AG09319 (cell line): ENCODE measurements around the gene ZIC4.

Experiments
- DNase-seq: peaks from one replicate; pipeline ENCODE4 v3.0.0-alpha.2; 2010; ENCODE audit warnings: low read depth; ENCODE audit errors: extremely low read depth
- CTCF ChIP-seq: IDR thresholded peaks from 2 replicates; pipeline ENCODE4 v1.5.1; 2011; ENCODE audit warnings: low read depth, mild to moderate bottlenecking, inconsistent platforms, low read length, moderate library complexity

ZIC4 gene

DNA sequence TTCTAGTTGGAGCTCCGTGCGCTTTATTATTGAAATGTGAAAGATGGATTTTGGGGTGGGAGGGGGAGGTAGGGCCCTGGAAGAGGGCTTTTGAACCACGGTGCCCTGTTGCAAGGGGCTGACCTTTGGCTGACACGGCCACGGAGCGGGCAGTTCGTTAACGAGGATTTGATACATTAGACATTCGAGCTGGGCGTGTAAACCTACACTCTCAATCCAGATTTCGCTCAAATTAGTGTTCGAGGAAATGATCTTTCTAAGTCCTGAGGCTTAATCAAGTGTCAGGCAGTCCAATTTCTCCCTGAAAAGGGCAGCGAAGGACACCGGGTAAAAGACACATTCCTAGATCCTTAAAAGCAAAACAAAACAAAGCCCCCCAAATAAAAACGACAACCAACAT, 15.9 kb upstream of the ZIC4 start:
- no peak for DNase-seq
- TF ChIP-seq CTCF, result no peak

DNA sequence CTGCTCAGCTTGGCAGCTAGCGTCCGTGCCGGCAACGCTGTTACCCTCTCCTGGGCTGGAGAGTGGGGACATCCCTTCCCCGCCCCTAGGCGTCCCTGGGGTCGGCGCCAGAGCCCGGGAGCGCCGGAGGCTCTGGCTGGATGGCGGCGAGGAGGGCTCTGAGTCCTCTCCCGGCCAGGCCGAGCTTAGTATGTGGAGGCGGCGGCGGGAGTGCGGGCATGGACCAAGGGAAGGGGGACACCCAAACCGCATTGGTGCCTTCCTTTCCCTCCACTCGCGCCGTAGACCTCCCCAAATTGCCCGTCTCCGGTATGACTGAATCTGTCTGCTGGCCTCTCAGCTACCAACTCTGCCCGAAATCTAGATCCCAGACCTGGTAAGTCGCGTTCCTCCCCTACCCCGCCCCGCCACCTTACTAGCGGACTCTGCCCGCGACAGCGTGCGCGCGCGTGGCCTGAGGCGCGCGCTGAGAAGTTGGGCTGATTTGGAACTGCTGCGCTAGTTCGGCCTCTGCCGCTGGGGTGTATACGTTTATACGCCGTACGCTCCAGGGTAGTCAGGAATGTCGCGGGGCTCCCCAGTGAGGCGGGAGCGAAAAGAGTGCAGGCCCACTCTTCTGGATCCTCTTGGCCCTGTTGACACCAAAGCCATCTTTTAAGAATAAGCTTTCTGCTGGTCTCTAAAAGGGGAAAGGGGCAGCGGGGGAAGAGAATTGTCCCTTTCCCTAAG, 15.0 kb upstream of the ZIC4 start:
- no peak for DNase-seq
- no peak for TF ChIP-seq CTCF

- no peak for DNase-seq
- no peak for TF ChIP-seq CTCF
These were observed 14.2 kb upstream of the ZIC4 start for GRCh38 chr3:147420353-147421183.

GRCh38 chr3:147419781-147420224, 13.5 kb upstream of the ZIC4 start:
- DNase-seq, result no peak
- TF ChIP-seq CTCF, result no peak

DNA sequence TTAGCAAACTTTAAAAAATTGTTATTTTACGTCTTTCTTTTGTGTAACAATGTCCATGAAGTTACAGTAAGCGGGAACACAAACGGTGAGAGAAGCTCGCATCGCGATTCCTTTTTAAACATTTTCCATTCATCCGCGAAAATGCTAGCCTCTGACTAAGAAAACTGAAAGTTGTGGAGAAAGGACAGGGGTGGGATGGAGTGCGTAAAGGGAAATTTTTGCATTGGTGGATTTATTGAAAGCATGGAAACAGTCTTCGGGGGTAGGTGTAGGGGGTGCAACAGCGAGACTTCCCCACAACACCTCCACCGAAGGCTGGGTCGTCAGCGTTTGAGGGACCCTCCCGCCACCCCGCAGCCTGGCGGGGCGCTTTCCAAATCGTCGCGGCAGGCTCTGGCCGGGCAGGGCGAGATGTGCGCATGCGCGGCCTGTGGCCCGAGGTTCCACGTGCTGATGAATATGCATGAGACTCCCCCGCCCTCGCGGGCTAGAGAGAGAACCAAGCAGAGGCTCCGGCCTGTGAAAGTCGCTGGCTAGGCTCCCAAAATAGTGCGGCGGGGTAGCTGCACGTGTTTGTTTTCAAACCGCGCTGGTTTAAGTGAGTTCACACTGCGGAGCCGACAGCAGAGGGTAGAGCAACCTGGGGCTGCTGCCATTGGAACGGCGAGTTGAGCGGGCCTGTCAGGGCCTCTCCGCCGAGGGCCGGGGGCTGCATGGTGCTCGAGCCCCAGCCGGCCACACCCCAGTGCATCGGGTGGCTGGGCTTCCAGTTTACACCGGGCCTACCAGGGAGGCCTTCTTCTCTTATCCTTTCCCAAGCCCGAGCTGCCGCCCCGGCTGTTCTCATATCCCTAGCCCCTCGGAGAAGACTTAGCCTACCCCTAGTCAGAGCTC, 12.7 kb upstream of the ZIC4 start:
- no peak for TF ChIP-seq CTCF
- DNase-seq, result no peak

DNA sequence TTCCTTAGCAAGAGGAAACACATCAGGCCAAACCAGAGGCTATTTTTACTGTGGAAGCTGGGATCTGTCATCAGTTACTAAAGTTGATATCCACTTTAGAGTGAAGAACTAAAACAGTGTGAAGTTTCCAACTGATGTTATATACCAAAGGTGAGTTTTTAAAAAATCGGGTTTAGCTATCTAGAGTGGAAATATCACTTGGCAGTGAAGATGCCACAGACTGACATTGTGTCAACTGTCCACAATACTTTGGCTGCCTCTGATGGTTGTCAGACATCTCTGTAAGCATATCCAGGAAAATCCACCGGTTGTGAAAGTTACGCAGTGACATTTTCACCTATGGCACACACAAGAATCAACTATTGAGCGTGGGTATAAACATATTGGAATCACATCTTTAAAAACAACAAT, 12.0 kb upstream of the ZIC4 start:
- DNase-seq, result no peak
- no peak for TF ChIP-seq CTCF
